HEK293T (cell line): ENCODE results near the gene TMA7.

Experiments
- ARNT ChIP-seq: fragments of 450-650 bp; IDR thresholded peaks from 2 replicates; pipeline ENCODE4 v1.6.1; 2017; ENCODE audit warnings: mild to moderate bottlenecking
- BHLHE40 ChIP-seq: fragments of 450-650 bp; IDR thresholded peaks from 2 replicates; pipeline ENCODE4 v1.6.1; 2016; ENCODE audit warnings: mild to moderate bottlenecking, moderate library complexity, borderline replicate concordance
- CTBP1 ChIP-seq: fragments of 450-650 bp; IDR thresholded peaks from 2 replicates; pipeline ENCODE4 v1.6.1; 2016; ENCODE audit warnings: borderline replicate concordance
- ELF4 ChIP-seq: fragments of 450-650 bp; IDR thresholded peaks from 2 replicates; pipeline ENCODE4 v1.6.1; 2017; ENCODE audit warnings: antibody characterized with exemption
- FOXA1 ChIP-seq: fragments of 450-650 bp; IDR thresholded peaks from 2 replicates; pipeline ENCODE4 v1.6.1; 2016; ENCODE audit warnings: mild to moderate bottlenecking
- FOXM1 ChIP-seq: fragments of 450-650 bp; IDR thresholded peaks from 2 replicates; pipeline ENCODE4 v1.6.1; 2017; ENCODE audit warnings: mild to moderate bottlenecking, borderline replicate concordance
- HDGF ChIP-seq: fragments of 450-650 bp; IDR thresholded peaks from 2 replicates; pipeline ENCODE4 v1.6.1; 2017; ENCODE audit warnings: antibody characterized with exemption, borderline replicate concordance
- NFRKB ChIP-seq: fragments of 450-650 bp; IDR thresholded peaks from 2 replicates; pipeline ENCODE4 v1.6.1; 2016; ENCODE audit warnings: mild to moderate bottlenecking, moderate library complexity
- SP1 ChIP-seq: fragments of 450-650 bp; IDR thresholded peaks from 2 replicates; pipeline ENCODE4 v1.6.1; 2017
- SUZ12 ChIP-seq: fragments of 450-650 bp; IDR thresholded peaks from 2 replicates; pipeline ENCODE4 v1.6.1; 2016; ENCODE audit warnings: mild to moderate bottlenecking
- TARDBP ChIP-seq: fragments of 450-650 bp; IDR thresholded peaks from 2 replicates; pipeline ENCODE4 v1.6.1; 2016
- ZNF384 ChIP-seq: fragments of 450-650 bp; IDR thresholded peaks from 2 replicates; pipeline ENCODE4 v1.6.1; 2016
- TF ChIP-seq, protein P1 (sequence below): fragments of 450-650 bp; IDR thresholded peaks from 2 replicates; pipeline ENCODE4 v1.6.1; 2016

DNA sequence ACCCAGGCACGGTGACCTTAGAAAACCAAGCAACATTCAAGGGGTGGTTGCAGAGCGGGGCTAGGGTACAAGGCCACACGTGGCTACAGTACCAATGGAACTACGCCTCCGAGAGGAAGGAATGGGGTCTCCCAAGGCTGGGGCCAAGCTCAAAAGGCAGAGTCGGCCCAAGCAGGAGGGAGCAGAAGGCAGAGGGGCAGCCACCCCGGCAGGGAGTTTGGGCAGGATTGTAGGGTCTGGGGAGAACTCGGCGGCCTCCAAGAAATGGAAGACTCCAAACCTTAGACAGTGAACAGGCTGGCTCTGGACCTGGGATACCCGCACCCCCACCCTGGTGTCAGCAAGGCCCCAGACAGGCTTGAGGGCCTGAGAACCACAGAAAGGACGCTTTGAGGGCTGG is 35.1 kb downstream of the TMA7 start:
- no peak for TF ChIP-seq FOXA1
- TF ChIP-seq, protein P1, sequence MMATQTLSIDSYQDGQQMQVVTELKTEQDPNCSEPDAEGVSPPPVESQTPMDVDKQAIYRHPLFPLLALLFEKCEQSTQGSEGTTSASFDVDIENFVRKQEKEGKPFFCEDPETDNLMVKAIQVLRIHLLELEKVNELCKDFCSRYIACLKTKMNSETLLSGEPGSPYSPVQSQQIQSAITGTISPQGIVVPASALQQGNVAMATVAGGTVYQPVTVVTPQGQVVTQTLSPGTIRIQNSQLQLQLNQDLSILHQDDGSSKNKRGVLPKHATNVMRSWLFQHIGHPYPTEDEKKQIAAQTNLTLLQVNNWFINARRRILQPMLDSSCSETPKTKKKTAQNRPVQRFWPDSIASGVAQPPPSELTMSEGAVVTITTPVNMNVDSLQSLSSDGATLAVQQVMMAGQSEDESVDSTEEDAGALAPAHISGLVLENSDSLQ: no peak
- TF ChIP-seq FOXM1: no peak
- TF ChIP-seq NFRKB: no peak
- TF ChIP-seq BHLHE40: no peak
- no peak for TF ChIP-seq SP1
- no peak for TF ChIP-seq ELF4
- no peak for TF ChIP-seq ARNT
- no peak for TF ChIP-seq TARDBP
- no peak for TF ChIP-seq SUZ12
- no peak for TF ChIP-seq HDGF
- no peak for TF ChIP-seq CTBP1
- TF ChIP-seq ZNF384: no peak
